ENCODE data around the gene ST7. TPM values are rescaled to one million over a fixed set of nuclear protein-coding genes. Genes with fewer than 3 reads are reported as not detected.

ST7 gene
- total and polyA plus RNA-seq, 2 donors from 2014 or later: 21.5 to 29.8 TPM

DNA sequence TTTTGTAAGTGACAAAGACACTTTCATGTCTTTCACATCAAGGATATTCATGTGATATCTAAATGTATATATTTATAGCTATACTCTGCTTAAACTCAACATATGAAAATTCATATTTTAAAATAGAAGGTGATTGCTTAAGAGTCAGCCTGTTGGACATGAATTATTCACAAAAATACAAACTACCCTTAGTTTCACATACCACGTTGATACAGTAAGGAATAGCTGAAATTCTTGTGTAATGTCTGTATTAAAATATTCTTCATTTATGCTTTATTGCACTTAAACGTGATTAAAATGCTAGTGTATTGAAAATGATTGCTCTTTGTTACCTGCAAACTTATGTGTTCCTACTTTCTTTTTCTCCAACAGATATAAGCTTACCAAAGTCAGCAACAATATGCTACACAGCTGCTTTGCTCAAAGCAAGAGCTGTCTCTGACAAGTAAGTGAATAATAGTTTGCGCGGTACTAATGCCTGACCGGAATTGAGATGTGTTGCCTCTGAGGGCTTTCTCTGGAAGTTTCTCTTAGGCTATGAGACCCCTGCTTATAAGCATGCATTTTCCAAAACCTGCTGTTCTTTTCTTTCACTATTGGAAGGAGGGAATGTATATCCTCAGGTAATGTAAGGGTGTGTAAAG, 235.8 kb downstream of the ST7 start:
- DNase-seq (peak in 1 of 5 donors; percentile 13), FAIRE-seq (no peak)
- intact Hi-C loops (cut with DNase I): no loop called here
- no peak overlapping the region for H3K27ac ChIP-seq (ENCODE audit: low read depth in 2 of 2, low read length in 2 of 2)
- H3K36me3 ChIP-seq (ENCODE audit: control insufficient read depth in 2 of 3, insufficient read depth in 3 of 3, low read length in 3 of 3): peaks cover 0 to 26% (median 0%) of the 10 kb centered on the region in 3 donors
- no peak overlapping the region for H3K4me3 ChIP-seq (ENCODE audit: low read length in 3 of 3)
- H3K9me3 ChIP-seq (ENCODE audit: control insufficient read depth in 2 of 3, insufficient read depth in 1 of 3, low read length in 3 of 3): no peaks in the 10 kb centered on the region
- no peaks in the 10 kb centered on the region for H3K4me1 ChIP-seq (ENCODE audit: control insufficient read depth in 2 of 3, insufficient read depth in 2 of 3, low read depth in 1 of 3, low read length in 3 of 3)
- TF ChIP-seq, protein P1, sequence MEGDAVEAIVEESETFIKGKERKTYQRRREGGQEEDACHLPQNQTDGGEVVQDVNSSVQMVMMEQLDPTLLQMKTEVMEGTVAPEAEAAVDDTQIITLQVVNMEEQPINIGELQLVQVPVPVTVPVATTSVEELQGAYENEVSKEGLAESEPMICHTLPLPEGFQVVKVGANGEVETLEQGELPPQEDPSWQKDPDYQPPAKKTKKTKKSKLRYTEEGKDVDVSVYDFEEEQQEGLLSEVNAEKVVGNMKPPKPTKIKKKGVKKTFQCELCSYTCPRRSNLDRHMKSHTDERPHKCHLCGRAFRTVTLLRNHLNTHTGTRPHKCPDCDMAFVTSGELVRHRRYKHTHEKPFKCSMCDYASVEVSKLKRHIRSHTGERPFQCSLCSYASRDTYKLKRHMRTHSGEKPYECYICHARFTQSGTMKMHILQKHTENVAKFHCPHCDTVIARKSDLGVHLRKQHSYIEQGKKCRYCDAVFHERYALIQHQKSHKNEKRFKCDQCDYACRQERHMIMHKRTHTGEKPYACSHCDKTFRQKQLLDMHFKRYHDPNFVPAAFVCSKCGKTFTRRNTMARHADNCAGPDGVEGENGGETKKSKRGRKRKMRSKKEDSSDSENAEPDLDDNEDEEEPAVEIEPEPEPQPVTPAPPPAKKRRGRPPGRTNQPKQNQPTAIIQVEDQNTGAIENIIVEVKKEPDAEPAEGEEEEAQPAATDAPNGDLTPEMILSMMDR (IDR thresholded peaks at IDR 0.05; ENCODE audit: borderline replicate concordance, extremely low read depth, insufficient read depth): no peak
- H3K9ac ChIP-seq (ENCODE audit: low read length in 3 of 3): no peak overlapping the region
- no peaks in the 10 kb centered on the region for H3K27me3 ChIP-seq (ENCODE audit: control insufficient read depth, insufficient read depth, low read length)

DNA sequence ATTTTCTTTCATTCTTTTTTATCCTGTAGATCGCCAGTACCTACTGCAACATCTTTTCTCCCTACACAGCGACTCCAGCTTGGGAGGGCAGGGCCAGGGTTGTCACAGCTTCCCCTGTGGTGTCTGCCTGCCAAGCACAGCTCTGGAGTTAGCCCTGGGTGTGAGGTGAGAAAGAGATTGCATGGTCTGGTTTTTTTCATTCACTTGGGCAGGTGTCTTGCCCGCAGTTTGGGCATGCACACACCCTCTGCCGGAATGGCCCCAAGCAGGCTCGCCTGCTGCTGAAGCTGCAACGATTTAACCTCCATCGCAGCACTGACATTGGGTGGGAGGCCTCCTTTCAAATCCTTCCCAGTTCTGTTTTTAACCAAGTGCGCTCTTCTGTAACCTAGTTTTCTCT, 236.8 kb downstream of the ST7 start:
- DNase-seq (no peak), FAIRE-seq (no peak)
- no peak overlapping the region for H3K4me3 ChIP-seq (ENCODE audit: low read length in 3 of 3)
- no peaks in the 10 kb centered on the region for H3K9me3 ChIP-seq (ENCODE audit: control insufficient read depth in 2 of 3, insufficient read depth in 1 of 3, low read length in 3 of 3)
- TF ChIP-seq, protein P1 (IDR thresholded peaks at IDR 0.05; ENCODE audit: borderline replicate concordance, extremely low read depth, insufficient read depth): no peak
- intact Hi-C loops (cut with DNase I): no loop called here
- no peak overlapping the region for H3K9ac ChIP-seq (ENCODE audit: low read length in 3 of 3)
- no peaks in the 10 kb centered on the region for H3K4me1 ChIP-seq (ENCODE audit: control insufficient read depth in 2 of 3, insufficient read depth in 2 of 3, low read depth in 1 of 3, low read length in 3 of 3)
- H3K27ac ChIP-seq (ENCODE audit: low read depth in 2 of 2, low read length in 2 of 2): no peak overlapping the region
- H3K36me3 ChIP-seq (ENCODE audit: control insufficient read depth in 2 of 3, insufficient read depth in 3 of 3, low read length in 3 of 3): peaks cover 0 to 26% (median 0%) of the 10 kb centered on the region in 3 donors
- no peaks in the 10 kb centered on the region for H3K27me3 ChIP-seq (ENCODE audit: control insufficient read depth, insufficient read depth, low read length)

DNA sequence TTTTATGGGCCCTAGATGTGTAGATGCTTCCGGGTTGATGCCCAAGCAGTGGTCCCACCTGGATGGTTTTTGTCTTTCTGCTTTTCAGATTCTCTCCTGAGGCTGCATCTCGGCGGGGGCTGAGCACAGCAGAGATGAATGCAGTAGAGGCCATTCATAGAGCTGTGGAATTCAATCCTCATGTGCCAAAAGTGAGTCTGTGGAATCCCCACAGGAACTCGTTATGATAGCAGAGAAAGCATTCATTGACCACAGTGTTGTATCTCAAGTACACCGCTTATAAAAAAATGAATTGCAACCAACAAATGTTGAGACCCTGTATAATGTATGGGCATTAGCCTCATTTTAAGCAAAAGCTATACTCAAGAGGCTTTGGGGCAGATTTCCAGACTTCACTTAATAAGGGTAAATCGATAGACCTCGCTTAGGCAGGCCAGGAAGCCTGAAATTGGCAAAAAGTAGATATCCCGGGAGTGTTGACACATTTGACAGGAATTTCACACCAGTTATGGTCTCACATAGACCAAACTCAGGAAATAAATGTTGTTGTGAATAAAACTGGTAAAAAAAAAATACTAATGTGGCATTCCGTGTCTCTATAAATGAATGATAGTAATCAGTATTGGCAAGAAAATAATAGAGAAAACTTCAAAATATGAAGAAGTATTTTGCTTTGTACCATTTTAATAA, 237.6 kb downstream of the ST7 start:
- FAIRE-seq (no peak), DNase-seq (no peak)
- H3K9ac ChIP-seq (ENCODE audit: low read length in 3 of 3): no peak overlapping the region
- H3K36me3 ChIP-seq (ENCODE audit: control insufficient read depth in 2 of 3, insufficient read depth in 3 of 3, low read length in 3 of 3): peaks cover 0 to 26% (median 0%) of the 10 kb centered on the region in 3 donors
- H3K27ac ChIP-seq (ENCODE audit: low read depth in 2 of 2, low read length in 2 of 2): no peak overlapping the region
- TF ChIP-seq, protein P1 (IDR thresholded peaks at IDR 0.05; ENCODE audit: borderline replicate concordance, extremely low read depth, insufficient read depth): no peak
- H3K4me3 ChIP-seq (ENCODE audit: low read length in 3 of 3): no peak overlapping the region
- no peaks in the 10 kb centered on the region for H3K9me3 ChIP-seq (ENCODE audit: control insufficient read depth in 2 of 3, insufficient read depth in 1 of 3, low read length in 3 of 3)
- intact Hi-C loops (cut with DNase I): no loop called here
- H3K27me3 ChIP-seq (ENCODE audit: control insufficient read depth, insufficient read depth, low read length): no peaks in the 10 kb centered on the region
- H3K4me1 ChIP-seq (ENCODE audit: control insufficient read depth in 2 of 3, insufficient read depth in 2 of 3, low read depth in 1 of 3, low read length in 3 of 3): no peaks in the 10 kb centered on the region

Measured in kidney (tissue), 14 donors.